ENCODE data around the gene ACBD6.

DNA sequence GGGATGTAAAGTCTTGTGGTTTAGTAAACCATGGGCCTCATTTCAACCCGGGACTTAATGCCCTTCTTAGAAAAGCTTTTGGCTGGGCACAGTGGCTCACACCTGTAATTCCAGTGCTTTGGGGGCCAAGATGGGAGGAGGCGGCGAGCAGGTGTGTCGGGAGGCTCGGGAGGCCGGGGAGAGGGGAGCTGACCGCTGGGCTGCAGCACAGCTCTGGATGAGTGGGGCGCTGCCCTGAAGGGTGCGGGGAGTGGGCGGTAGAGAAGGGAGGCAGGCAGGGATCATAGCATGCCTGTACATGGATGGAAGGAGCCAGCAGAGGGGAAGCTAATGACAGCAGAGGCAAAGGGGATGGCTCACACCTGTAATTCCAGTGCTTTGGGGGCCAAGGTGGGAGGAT is 241.3 kb downstream of the ACBD6 start:
- TF ChIP-seq CTCF (IDR thresholded peaks at IDR 0.05; ENCODE audit: low read depth, low read length, missing input control) (no peak), JUND (IDR thresholded peaks at IDR 0.05) (no peak), RAD21 (IDR thresholded peaks at IDR 0.05) (no peak), ZBTB33 (IDR thresholded peaks at IDR 0.05) (no peak), TAF1 (conservative IDR thresholded peaks at IDR 0.05) (no peak), HNF4G (IDR thresholded peaks at IDR 0.05) (no peak), RXRA (IDR thresholded peaks at IDR 0.05) (no peak), EGR1 (IDR thresholded peaks at IDR 0.05; ENCODE audit: low read depth in 2 of 2) (no peak), REST (IDR thresholded peaks at IDR 0.05) (no peak), SP1 (IDR thresholded peaks at IDR 0.05) (no peak)
- TF ChIP-seq, protein P1, sequence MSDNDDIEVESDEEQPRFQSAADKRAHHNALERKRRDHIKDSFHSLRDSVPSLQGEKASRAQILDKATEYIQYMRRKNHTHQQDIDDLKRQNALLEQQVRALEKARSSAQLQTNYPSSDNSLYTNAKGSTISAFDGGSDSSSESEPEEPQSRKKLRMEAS (IDR thresholded peaks at IDR 0.05): no peak

Data from liver (tissue), 3 donors.